Fibroblast of lung (primary cell): ENCODE measurements around the gene FAM72A. TPM values are rescaled to one million over a fixed set of nuclear protein-coding genes. Genes with fewer than 3 reads are reported as not detected.
A peak's percentile ranks its signal among the peaks of the same experiment; 100 is the strongest.
"Not testable (repeated sequence)": the region's sequence is repeated elsewhere in the genome, so short reads cannot be mapped to it uniquely, and the experiment has no call there.

Experiments
- DNase-seq, 2 donors: peaks; one replicate each; pipeline versions ENCODE4 v3.0.0 to v3.0.0-alpha.2; 2010; ENCODE audit warnings: low read depth in 2 of 2
- H2AFZ ChIP-seq: 2 replicates; pipeline ENCODE4 v1.5.1; 2012; ENCODE audit warnings: low read length, control low read depth, inconsistent platforms
- H3K27ac ChIP-seq: 2 replicates; pipeline ENCODE4 v1.5.1; 2011; ENCODE audit warnings: low read length, control low read depth; ENCODE audit not compliant: insufficient read depth
- H3K27me3 ChIP-seq: 2 replicates; pipeline ENCODE4 v1.5.1; 2011; ENCODE audit warnings: mild to moderate bottlenecking, low read length; ENCODE audit not compliant: control insufficient read depth, insufficient read depth
- H3K36me3 ChIP-seq: 2 replicates; pipeline ENCODE4 v1.5.1; 2011; ENCODE audit warnings: low read length; ENCODE audit not compliant: control insufficient read depth, insufficient read depth
- H3K4me1 ChIP-seq: 2 replicates; pipeline ENCODE4 v1.5.1; 2011; ENCODE audit warnings: low read length; ENCODE audit not compliant: control insufficient read depth, insufficient read depth; ENCODE audit errors: extremely low read depth
- H3K4me2 ChIP-seq: 2 replicates; pipeline ENCODE4 v1.5.1; 2011; ENCODE audit warnings: low read length, control low read depth; ENCODE audit not compliant: insufficient read depth; ENCODE audit errors: extremely low read depth
- H3K4me3 ChIP-seq, 4 experiments: fragments of 200-600 bp in 1 of 4; sonication (generic) in 1 of 4; replicated peaks in 1 of 4; 2 replicates each; pipeline ENCODE4 v1.5.1; 2011 to 2016; ENCODE audit warnings: low read length in 4 of 4, low read depth in 3 of 4, mild to moderate bottlenecking in 3 of 4, control low read depth in 2 of 4, inconsistent platforms in 1 of 4, mixed read lengths in 1 of 4; ENCODE audit not compliant: insufficient read depth in 1 of 4; ENCODE audit errors: control extremely low read depth in 1 of 4
- H3K79me2 ChIP-seq: 2 replicates; pipeline ENCODE4 v1.5.1; 2012; ENCODE audit warnings: mild to moderate bottlenecking, low read length, inconsistent platforms; ENCODE audit not compliant: control insufficient read depth, insufficient read depth
- H3K9ac ChIP-seq: 2 replicates; pipeline ENCODE4 v1.5.1; 2011; ENCODE audit warnings: mild to moderate bottlenecking, low read length, control low read depth; ENCODE audit not compliant: insufficient read depth
- H3K9me3 ChIP-seq: 2 replicates; pipeline ENCODE4 v1.5.1; 2012; ENCODE audit warnings: low read depth, low read length; ENCODE audit not compliant: control insufficient read depth, insufficient read depth
- H4K20me1 ChIP-seq: 2 replicates; pipeline ENCODE4 v1.5.1; 2011; ENCODE audit warnings: low read length; ENCODE audit not compliant: control insufficient read depth, insufficient read depth; ENCODE audit errors: extremely low read depth
- polyA plus RNA-seq, 2 donors: library from polyadenylated mRNA; depleted of rRNA in 1 of 2; stranded (reverse) in 1 of 2; unstranded in 1 of 2; fragments of >200 nt; gene quantifications; 2 replicates each; pipeline ENCODE4 v1.2.1, GENCODE V29; 2011 to 2012; ENCODE audit warnings: missing spikeins in 1 of 2
- total RNA-seq: library from RNA; depleted of rRNA; stranded (reverse); fragments of >200 nt; gene quantifications from 2 replicates; pipeline ENCODE4 v1.2.1, GENCODE V29; 2014

Gene FAM72A
- total and polyA plus RNA-seq, 2 donors (not counting 1 experiment from before 2014, with no cell fraction given) = 1.5 to 4.5 TPM

DNA sequence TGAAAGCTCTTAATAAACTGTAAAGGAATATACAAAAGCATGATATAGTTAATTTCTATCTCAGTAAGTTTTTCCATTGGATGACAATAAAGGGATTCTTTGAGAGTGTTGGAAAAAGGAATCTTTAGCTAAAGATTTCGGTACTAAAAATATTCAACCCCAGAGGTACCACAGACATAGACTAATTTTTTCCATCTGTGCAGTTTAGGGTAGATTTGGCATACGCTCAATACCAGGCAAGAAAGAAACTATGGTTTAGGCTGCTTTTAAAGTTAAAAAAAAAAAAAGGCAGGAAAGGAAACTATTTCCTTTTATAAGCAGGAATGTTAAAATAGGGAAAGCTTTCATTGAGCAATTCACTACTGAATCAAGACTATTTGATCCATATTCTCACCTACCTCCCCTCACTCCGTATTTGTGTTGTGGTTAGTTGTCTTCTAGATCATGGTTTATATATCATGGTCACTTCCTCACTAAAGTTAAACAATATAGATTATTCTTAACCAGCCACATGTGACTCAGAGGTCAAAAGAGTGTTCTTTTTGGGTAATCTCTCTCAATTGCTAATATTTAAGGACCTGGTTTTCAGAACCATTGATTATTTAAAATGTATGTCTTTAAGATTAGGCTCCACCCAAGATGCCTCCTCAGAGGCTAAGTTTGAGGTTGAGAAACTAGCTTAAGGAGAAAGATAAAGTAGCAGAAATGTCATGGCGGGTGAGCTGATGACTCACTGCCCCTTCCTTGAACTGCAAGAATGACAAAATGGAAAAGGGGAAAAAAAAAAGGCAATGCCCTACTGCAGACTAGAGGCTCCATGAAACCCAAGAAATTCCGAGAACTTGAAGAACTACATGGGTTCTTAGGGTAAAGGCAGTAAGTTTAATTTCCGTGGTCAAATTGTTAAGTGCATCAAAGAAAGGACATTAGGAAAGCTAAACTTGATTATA lies 20.0 kb downstream of the FAM72A start:
- not testable (repeated sequence) for H3K4me1 ChIP-seq, H3K4me2 ChIP-seq, H3K27me3 ChIP-seq, H3K9ac ChIP-seq, H3K27ac ChIP-seq, H4K20me1 ChIP-seq, H3K36me3 ChIP-seq, H3K79me2 ChIP-seq, H3K4me3 ChIP-seq, H2AFZ ChIP-seq, H3K9me3 ChIP-seq
- peak; percentile 51 to 63 for DNase-seq

DNA sequence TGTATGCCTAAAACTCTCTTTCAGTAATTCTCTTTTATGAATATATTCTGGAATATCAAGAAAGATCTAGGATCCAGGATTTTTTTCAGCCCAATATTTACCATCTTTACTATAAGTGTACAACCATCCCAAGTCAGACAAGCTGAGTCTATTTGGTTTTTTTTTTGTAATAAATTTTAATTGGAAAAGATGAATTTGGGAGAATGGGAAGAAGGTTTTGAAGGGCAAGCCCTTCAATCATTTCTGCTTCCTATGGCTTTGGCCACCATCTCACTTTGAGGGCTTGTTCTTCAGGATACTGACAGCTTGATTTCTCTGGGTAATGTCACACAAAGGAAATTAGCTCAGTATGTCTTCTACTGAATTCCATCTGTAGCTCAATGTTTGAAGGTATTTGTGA lies 23.0 kb downstream of the FAM72A start:
- not testable (repeated sequence) for H3K4me3 ChIP-seq, H3K27ac ChIP-seq, H3K4me1 ChIP-seq, H2AFZ ChIP-seq, DNase-seq, H3K27me3 ChIP-seq, H4K20me1 ChIP-seq, H3K9ac ChIP-seq, H3K36me3 ChIP-seq, H3K4me2 ChIP-seq, H3K79me2 ChIP-seq, H3K9me3 ChIP-seq

DNA sequence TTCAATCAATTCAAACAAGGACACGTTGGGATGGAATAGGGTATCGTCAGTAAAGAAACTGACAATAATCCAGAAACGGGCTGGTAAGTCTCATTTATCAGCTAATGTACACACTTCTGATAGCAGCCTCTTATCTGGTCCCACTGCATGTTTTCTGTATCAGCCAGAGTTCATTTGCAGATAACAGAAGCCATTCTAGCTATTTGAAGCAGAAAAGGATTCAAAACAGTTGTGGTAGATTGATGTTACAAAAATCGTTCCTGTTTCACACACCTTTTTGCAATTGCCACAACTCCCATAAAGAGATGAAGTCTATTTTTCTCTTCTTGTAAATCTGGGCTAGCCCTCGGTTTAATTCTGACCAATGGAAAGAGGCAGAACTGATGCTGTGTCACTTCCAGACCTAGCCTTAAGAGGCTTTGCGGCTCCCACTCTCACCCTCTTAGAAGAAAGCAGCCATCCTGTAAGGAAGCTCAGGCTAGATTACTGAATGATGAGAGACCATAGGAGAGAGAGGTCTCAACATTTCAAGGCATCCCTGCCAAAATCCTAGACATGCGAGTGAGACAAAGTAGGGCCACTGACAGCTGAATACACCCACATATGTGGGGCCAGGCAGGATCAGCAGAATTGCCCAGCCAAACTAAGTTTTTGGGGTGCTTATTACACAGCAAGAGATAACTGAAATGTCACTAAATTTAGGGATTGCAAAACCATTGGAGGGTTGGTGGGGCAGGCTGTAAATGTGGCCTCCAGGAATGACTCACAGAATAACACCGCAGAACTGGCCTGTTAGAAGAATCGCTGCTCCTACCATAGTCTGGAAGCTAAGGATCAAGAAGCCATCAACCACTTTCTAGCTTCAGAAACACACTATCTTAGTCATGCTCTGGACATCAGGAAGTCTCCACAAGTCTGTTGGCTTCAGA lies 24.3 kb downstream of the FAM72A start:
- H2AFZ ChIP-seq, H3K4me3 ChIP-seq, H3K27me3 ChIP-seq, H3K4me1 ChIP-seq, H4K20me1 ChIP-seq, H3K9me3 ChIP-seq, H3K27ac ChIP-seq, H3K36me3 ChIP-seq, H3K4me2 ChIP-seq, H3K79me2 ChIP-seq, H3K9ac ChIP-seq: not testable (repeated sequence)
- peak; percentile 69 to 90 for DNase-seq

DNA sequence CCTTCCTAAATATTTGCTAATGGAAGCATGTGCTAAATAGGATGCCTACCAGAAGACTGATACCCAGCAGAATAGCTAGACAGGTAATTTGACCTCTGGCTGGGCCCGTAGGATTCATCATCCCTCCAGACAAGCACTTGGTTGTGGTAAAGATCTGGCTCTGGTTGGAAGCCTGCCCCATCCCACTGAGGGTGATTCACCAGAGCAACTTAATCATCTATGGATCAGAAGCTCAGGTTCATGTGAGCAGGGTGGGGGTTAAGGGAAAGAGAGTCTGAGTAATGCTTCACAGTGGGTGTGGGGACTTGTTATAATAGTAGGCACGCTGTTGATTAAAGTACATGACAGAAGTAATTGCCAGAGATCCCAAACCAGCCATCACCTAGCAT lies 26.5 kb downstream of the FAM72A start:
- H4K20me1 ChIP-seq, H3K9ac ChIP-seq, H3K36me3 ChIP-seq, H3K27me3 ChIP-seq, DNase-seq, H3K4me3 ChIP-seq, H3K9me3 ChIP-seq, H3K79me2 ChIP-seq, H3K4me1 ChIP-seq, H2AFZ ChIP-seq, H3K4me2 ChIP-seq, H3K27ac ChIP-seq: not testable (repeated sequence)
